Heart left ventricle (tissue), 16 donors: ENCODE measurements around the gene EIF3D. TPM values are rescaled to one million over a fixed set of nuclear protein-coding genes. Genes with fewer than 3 reads are reported as not detected.
A peak's percentile ranks its signal among the peaks of the same experiment; 100 is the strongest.

Source experiments
- ATAC-seq, 4 donors: fragments of 200-7000 bp; cut with Tn5 transposase; one replicate each; pipeline ENCODE4 v1.9.1; 2020 to 2022; ENCODE audit warnings: moderate library complexity in 4 of 4, mild to moderate bottlenecking in 3 of 4, moderate number of reproducible peaks in 1 of 4
- DNase-seq, 5 donors: peaks; one replicate each; pipeline ENCODE4 v3.0.0-alpha.2; 2020
- H3K27ac ChIP-seq, 12 donors: fragments of 200-600 bp; sonication (generic) in 4 of 12; one replicate each; pipeline versions ENCODE4 v1.5.0 to v1.8.0; 2016 to 2022; ENCODE audit warnings: mild to moderate bottlenecking in 2 of 12
- H3K27me3 ChIP-seq, 9 donors: fragments of 200-600 bp; sonication (generic) in 2 of 9; one replicate each; pipeline versions ENCODE4 v1.5.1 to v1.8.0; 2016 to 2022; ENCODE audit warnings: mild to moderate bottlenecking in 3 of 9
- H3K36me3 ChIP-seq, 9 donors: fragments of 200-600 bp; sonication (generic) in 2 of 9; one replicate each; pipeline versions ENCODE4 v1.5.0 to v1.8.0; 2018 to 2022; ENCODE audit warnings: mild to moderate bottlenecking in 2 of 9
- H3K4me1 ChIP-seq, 12 donors: fragments of 200-600 bp; sonication (generic) in 4 of 12; one replicate each; pipeline versions ENCODE4 v1.5.0 to v1.8.0; 2016 to 2022; ENCODE audit warnings: mild to moderate bottlenecking in 3 of 12
- H3K4me3 ChIP-seq, 12 donors: fragments of 200-600 bp; sonication (generic) in 4 of 12; one replicate each; pipeline versions ENCODE4 v1.5.0 to v1.8.0; 2017 to 2022; ENCODE audit warnings: mild to moderate bottlenecking in 9 of 12, moderate library complexity in 4 of 12
- H3K9me3 ChIP-seq, 12 donors: fragments of 200-600 bp; sonication (generic) in 4 of 12; one replicate each; pipeline versions ENCODE4 v1.5.0 to v1.8.0; 2016 to 2022; ENCODE audit warnings: mild to moderate bottlenecking in 1 of 12
- POLR2A ChIP-seq, 2 donors: fragments of 450-650 bp; IDR thresholded peaks; one replicate each; pipeline ENCODE4 v1.6.1; 2017; ENCODE audit warnings: antibody characterized with exemption in 2 of 2, mild to moderate bottlenecking in 2 of 2, moderate library complexity in 2 of 2
- WGBS, 4 donors: extraction: QIAGEN DNeasy Blood & Tissue Kit in 2 of 4; methylation state at CpG; one replicate each; pipeline versions ENCODE4 v1.1.5 to v1.1.7; 2013 to 2018; 5-methylcytosine and 5-hydroxymethylcytosine counted together
- intact Hi-C, 10 donors: fragments of 100-400 bp; cut with DNase I; formaldehyde crosslinking; loops; one replicate each; pipeline versions ENCODE4 v1.11.1 to v1.14.2; 2022
- polyA plus RNA-seq, 2 donors: library from polyadenylated mRNA; stranded (reverse); fragments of 200-250 nt; gene quantifications; one replicate each; pipeline ENCODE4 v1.2.3, GENCODE V29; 2013
- total RNA-seq, 9 donors: library from RNA; depleted of rRNA in 2 of 9; stranded (reverse); fragments of >200 nt in 2 of 9; fragmentation: NEBNext Ultra II Directional in 3 of 9; extraction: Animal tissue kit (Norgen Biotek cat#: 25700) in 3 of 9; gene quantifications; one replicate each; pipeline versions ENCODE4 v1.1.0 to v1.2.4, GENCODE V29; 2016 to 2023
- TF ChIP-seq, protein P1 (sequence below), 12 donors: fragments of 200-600 bp; sonication (generic) in 4 of 12; IDR thresholded peaks; one replicate each; pipeline versions ENCODE4 v1.5.0 to v1.8.0; 2018 to 2022; ENCODE audit warnings: antibody characterized with exemption in 12 of 12, mild to moderate bottlenecking in 5 of 12
- donor health status: ischemic (EF 13 %, LVEDD 7.1; RV severe dilation, severe dysfunction).
- donor health status: healthy with polysubstance abuse.
- donor health status: DM: no; HTN: yes; CAD: no.
- donor health status: DM: no; HTN: no; CAD: no.
- donor health status: ischemic (EF 25% LVEDD 6.9; RV normal size, moderate dysfunction).
- donor health status: ischemic (EF 25% LVEDD 5.7; RV mildly dilated, moderate dysfunction).
- donor health status: healthy.
- donor health status: DM: yes; HTN: yes; CAD: no.
- donor health status: ischemic (EF 35%, LVEDD 5.7; RV mildly dilated, moderate dysfunction).
- donor health status: nonischemic (EF 11% LVEDD 7.7; RV severe dilation, severe dysfunction).
- donor health status: DM: yes; HTN: yes; CAD: no.
- donor health status: PGD.
- donor health status: ischemic (EF 29% LVEDD 5.4; RV normal size, mild dysfunction).
- donor health status: nonischemic (EF 23%, LVEDD 6.1; RV moderate dilation, normal function).

The EIF3D gene
- total and polyA plus RNA-seq, 11 donors = 73.6 to 206 (median 89.4) TPM

DNA sequence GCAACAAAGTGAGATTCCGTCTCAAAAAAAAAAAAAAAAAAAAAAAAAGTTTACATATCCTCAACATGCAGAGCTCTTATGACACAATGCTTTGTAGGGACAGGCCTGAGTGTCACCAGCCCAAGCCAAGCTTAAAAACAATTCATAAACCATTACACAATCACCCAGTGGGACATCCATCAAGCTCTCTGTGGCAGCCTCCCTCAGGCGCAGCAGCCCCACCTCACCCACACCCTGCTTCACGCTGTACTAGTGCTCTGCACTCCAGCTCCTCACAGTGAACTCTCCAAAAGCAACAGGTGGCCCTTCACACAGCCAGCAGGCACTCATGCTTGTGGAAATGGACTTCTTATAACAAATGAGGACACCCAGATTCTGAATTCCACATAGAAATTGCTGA is 18.6 kb downstream of the EIF3D start:
- H3K36me3 ChIP-seq = peaks cover 6 to 58% (median 52%) of the 10 kb centered on the region in 9 donors
- ATAC-seq = no peak
- no peaks in the 10 kb centered on the region for H3K9me3 ChIP-seq
- intact Hi-C loops = no loop called here
- WGBS, 4 donors = 83 to 89% (median 84%) methylated on average over 3 of the region's 3 CpGs
- H3K27ac ChIP-seq = peak overlapping the region in 1 of 12 donors; percentile 30
- H3K27me3 ChIP-seq = no peaks in the 10 kb centered on the region
- no peak overlapping the region for H3K4me3 ChIP-seq
- TF ChIP-seq, protein P1, sequence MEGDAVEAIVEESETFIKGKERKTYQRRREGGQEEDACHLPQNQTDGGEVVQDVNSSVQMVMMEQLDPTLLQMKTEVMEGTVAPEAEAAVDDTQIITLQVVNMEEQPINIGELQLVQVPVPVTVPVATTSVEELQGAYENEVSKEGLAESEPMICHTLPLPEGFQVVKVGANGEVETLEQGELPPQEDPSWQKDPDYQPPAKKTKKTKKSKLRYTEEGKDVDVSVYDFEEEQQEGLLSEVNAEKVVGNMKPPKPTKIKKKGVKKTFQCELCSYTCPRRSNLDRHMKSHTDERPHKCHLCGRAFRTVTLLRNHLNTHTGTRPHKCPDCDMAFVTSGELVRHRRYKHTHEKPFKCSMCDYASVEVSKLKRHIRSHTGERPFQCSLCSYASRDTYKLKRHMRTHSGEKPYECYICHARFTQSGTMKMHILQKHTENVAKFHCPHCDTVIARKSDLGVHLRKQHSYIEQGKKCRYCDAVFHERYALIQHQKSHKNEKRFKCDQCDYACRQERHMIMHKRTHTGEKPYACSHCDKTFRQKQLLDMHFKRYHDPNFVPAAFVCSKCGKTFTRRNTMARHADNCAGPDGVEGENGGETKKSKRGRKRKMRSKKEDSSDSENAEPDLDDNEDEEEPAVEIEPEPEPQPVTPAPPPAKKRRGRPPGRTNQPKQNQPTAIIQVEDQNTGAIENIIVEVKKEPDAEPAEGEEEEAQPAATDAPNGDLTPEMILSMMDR (IDR thresholded peaks at IDR 0.05) = no peak
- no peak for TF ChIP-seq POLR2A (IDR thresholded peaks at IDR 0.05)
- peaks cover 0 to 29% (median 15%) of the 10 kb centered on the region in 12 donors for H3K4me1 ChIP-seq
- DNase-seq = no peak

DNA sequence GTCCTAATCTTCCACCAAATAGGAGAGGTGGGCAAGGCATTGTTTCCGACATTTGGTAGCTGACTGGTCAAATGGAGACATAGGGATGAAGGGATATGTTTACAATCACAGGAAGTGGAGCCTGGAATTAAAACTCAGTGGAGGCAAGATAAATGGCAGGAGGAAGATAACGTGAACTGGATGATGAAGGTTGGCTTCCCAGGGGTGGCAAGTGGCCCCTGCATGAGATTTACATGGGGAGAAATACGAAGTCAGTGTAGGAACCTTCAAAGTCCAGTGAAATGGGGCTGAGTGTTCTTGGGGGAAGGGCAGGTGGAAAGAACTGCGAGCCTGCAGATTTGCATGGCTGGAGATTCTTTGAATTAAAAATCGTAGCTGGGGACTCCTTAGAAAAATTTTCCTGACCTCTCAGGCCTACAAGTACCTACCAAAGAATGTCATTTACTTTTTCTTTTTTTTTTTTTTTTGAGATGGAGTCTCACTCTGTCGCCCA is 21.4 kb downstream of the EIF3D start:
- Histone ChIP-seq H3K27ac (peak overlapping the region in 11 of 12 donors; percentile 63 to 87 (median 79)), H3K4me1 (peaks cover 0 to 33% (median 15%) of the 10 kb centered on the region in 12 donors), H3K9me3 (no peaks in the 10 kb centered on the region), H3K27me3 (no peaks in the 10 kb centered on the region), H3K36me3 (peaks cover 0 to 31% (median 24%) of the 10 kb centered on the region in 9 donors), H3K4me3 (peak overlapping the region in 11 of 12 donors; percentile 45 to 71 (median 61))
- DNase-seq (no peak), ATAC-seq (no peak)
- TF ChIP-seq POLR2A (IDR thresholded peaks at IDR 0.05) = no peak
- TF ChIP-seq, protein P1 (IDR thresholded peaks at IDR 0.05) = no peak
- WGBS, 4 donors = 85 to 91% (median 88%) methylated on average over 6 of the region's 6 CpGs
- intact Hi-C loops = no loop called here

DNA sequence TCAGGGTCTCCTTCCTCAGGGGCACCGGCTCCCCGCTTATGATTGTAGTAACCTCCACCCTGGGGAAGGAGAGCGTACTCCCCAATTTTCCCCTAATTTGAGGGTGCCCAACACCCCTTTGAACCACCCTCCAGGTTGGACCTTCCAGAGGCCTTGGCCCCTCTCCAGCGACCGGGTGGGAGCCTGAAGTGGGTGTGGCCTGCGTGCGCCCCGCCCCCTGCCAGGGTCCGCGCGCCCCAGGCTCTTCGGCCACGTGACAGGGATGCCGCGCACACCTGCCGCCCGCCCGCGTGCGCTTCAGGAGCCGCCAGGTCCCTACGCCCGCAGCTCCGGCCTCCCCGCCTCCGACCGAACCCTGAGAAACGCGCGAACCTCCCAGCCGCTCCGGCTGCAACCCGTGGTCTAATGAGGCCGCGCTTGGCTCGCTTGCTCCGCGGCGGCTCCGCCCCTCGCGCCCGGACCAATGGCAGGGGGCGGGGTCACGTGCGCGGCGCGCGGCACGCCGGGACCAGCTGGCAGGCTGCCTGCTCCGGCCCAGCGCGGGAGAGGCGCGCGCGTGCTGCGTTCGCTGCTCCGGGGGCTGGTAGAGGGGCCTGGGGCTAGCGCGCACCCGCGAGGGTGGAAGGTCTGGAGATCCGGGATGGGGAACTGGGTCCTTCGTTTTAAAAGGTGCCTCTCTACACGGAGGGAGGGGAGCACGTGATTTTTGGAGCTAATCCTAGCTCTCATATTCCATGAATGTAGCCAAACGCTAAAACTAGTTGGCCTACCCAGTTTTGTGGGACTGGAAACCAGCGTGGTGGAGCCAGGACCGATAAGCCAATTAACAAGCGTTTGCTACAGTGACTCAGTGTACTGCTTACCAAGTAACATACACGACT is 22.1 kb downstream of the EIF3D start, which contains the start of gene FOXRED2:
Gene FOXRED2, minus strand, starts transcription at position 404 of the 881 bp plus-strand sequence. CDS start 618 bp downstream, outside the sequence.
- Histone ChIP-seq H3K4me1 (peaks cover 0 to 33% (median 15%) of the 10 kb centered on the region in 12 donors), H3K9me3 (no peaks in the 10 kb centered on the region), H3K27me3 (no peaks in the 10 kb centered on the region), H3K27ac (peak within 1 kb of the TSS in 11 of 12 donors; percentile 63 to 87 (median 79)), H3K4me3 (peak within 1 kb of the TSS; percentile 45 to 71 (median 61)), H3K36me3 (peaks cover 0 to 24% (median 17%) of the 10 kb centered on the region in 9 donors)
- 5 to 23% (median 11%) methylated on average over 17 to 75 of the region's 75 CpGs for WGBS, 4 donors
- intact Hi-C loops = no loop called here
- peak; percentile 73 to 91 (median 86) for ATAC-seq
- TF ChIP-seq, protein P1 (IDR thresholded peaks at IDR 0.05) = no peak
- peak in 1 of 2 donors; percentile 85 for TF ChIP-seq POLR2A (IDR thresholded peaks at IDR 0.05)
- DNase-seq = peak; percentile 90 to 93 (median 91)
